Caco-2 (cell line): Measurements from ENCODE around the gene ECT2. TPM values are rescaled to one million over a fixed set of nuclear protein-coding genes. Genes with fewer than 3 reads are reported as not detected.

Experiments used
- BruUV-seq: library from RNA; stranded (reverse); fragments of 400-500 nt; replicated peaks from 2 replicates; lab custom pipeline; 2021; lab: Mats Ljungman, UMichigan
- CTCF ChIA-PET: fragments of 300-600 bp; sonication (Branson Sonifier 250); formaldehyde crosslinking; loops from one replicate; lab custom pipeline; 2022; ENCODE audit warnings: antibody characterized with exemption; lab: Charles Lee
- POLR2A ChIA-PET: fragments of 300-600 bp; sonication (Branson Sonifier 250); formaldehyde crosslinking; loops from one replicate; lab custom pipeline; 2022; ENCODE audit warnings: antibody characterized with exemption; lab: Charles Lee
- DNase-seq, 2 experiments: peaks; one replicate each; pipeline versions ENCODE4 v3.0.0 to v3.0.0-alpha.2; 2020 to 2022
- H3K27me3 ChIP-seq: replicated peaks from 2 replicates; pipeline ENCODE4 v1.6.0; 2011; ENCODE audit warnings: low read length; ENCODE audit not compliant: control insufficient read depth, insufficient read depth
- H3K36me3 ChIP-seq: 2 replicates; pipeline ENCODE4 v1.5.1; 2011; ENCODE audit warnings: low read length; ENCODE audit not compliant: control insufficient read depth, insufficient read depth
- H3K4me1 ChIP-seq: fragments of 250-450 bp; sonication (Bioruptor Pico); 2 replicates; pipeline ENCODE4 v1.5.1; 2020; ENCODE audit warnings: mild to moderate bottlenecking
- H3K4me3 ChIP-seq: 2 replicates; pipeline ENCODE4 v1.5.1; 2011; ENCODE audit warnings: low read depth, mild to moderate bottlenecking, control low read depth, low read length
- H3K9me3 ChIP-seq: fragments of 250-450 bp; sonication (Bioruptor Pico); 2 replicates; pipeline ENCODE4 v1.5.1; 2020; ENCODE audit warnings: mild to moderate bottlenecking, moderate library complexity
- H3K27ac Mint-ChIP-seq: one replicate; pipeline ENCODE4 v1.8.0; 2022; ENCODE audit warnings: mixed read lengths; ENCODE audit not compliant: unreplicated experiment
- H3K27me3 Mint-ChIP-seq: one replicate; pipeline ENCODE4 v1.8.0; 2022; ENCODE audit warnings: mixed read lengths; ENCODE audit not compliant: insufficient read depth, unreplicated experiment
- H3K36me3 Mint-ChIP-seq: one replicate; pipeline ENCODE4 v1.8.0; 2022; ENCODE audit warnings: mild to moderate bottlenecking, mixed read lengths; ENCODE audit not compliant: insufficient read depth, unreplicated experiment
- H3K4me1 Mint-ChIP-seq: one replicate; pipeline ENCODE4 v1.8.0; 2022; ENCODE audit warnings: low read depth, mixed read lengths; ENCODE audit not compliant: unreplicated experiment
- H3K4me3 Mint-ChIP-seq: one replicate; pipeline ENCODE4 v1.8.0; 2022; ENCODE audit warnings: mild to moderate bottlenecking, moderate library complexity, mixed read lengths; ENCODE audit not compliant: unreplicated experiment
- H3K9me3 Mint-ChIP-seq: one replicate; pipeline ENCODE4 v1.8.0; 2022; ENCODE audit warnings: mixed read lengths; ENCODE audit not compliant: unreplicated experiment
- intact Hi-C: fragments of 100-400 bp; cut with micrococcal nuclease; formaldehyde crosslinking; loops from one replicate; pipeline ENCODE4 v1.10.0; 2022; ENCODE audit not compliant: unreplicated experiment
- total RNA-seq: library from RNA; stranded (reverse); gene quantifications from 2 replicates; pipeline ENCODE4 v1.2.3, GENCODE V29; 2022
- TF ChIP-seq, protein P1 (sequence below), 2 experiments: fragments of 200-600 bp in 1 of 2; IDR thresholded peaks; 1 replicate in 1 of 2; 2 replicates in 1 of 2; pipeline versions ENCODE4 v1.5.1 to v1.8.0; 2011 to 2022; ENCODE audit warnings: antibody characterized with exemption in 1 of 2, control low read depth in 1 of 2, inconsistent platforms in 1 of 2, low read depth in 1 of 2, low read length in 1 of 2, mild to moderate bottlenecking in 1 of 2, moderate library complexity in 1 of 2; ENCODE audit not compliant: insufficient read depth in 1 of 2, severe bottlenecking in 1 of 2, unreplicated experiment in 1 of 2

The ECT2 gene
- total RNA-seq, 1 experiment from 2014 or later, result 68.0 TPM

DNA sequence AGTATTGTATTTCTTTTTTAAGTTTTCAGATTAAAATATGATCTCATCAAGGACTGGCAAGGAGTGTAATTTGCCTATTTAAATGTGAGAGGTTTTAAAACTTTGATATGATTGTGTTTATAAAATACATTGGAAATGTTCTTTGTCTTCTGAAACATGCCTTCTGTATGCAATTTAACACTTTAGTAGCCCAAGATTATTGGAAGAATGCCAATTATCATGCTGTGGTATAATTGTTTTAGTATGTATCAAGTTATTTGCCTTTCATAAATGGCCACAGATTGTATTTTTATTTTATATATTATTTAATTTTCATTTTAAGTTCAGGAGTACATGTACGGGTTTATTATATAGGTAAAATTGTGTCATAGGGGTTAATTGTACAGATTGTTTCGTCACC is 31.7 kb downstream of the ECT2 start:
- BruUV-seq, result no TSS peak

DNA sequence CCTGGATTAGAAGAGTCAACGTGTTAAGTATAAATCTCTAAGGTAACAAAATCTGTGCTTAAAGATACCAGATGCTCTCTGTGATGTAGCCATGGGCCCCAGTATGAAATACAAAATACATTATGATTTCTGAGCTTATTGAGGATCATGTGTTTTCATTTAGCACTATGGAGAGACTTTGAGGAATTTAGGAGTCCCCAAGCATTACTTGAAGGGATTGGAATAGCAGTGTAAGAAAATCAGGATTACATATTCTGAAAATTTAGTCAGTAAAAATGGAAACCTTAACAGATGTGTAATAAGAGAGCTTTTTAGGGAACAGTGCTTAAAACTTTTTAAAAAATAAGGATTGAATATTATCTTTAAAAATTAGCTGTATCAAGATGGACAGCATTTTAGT is 35.5 kb downstream of the ECT2 start:
- no peak overlapping the region for H3K4me3 Mint-ChIP-seq
- no peaks in the 10 kb centered on the region for H3K27me3 Mint-ChIP-seq
- H3K4me1 Mint-ChIP-seq, result no peaks in the 10 kb centered on the region
- Histone ChIP-seq H3K4me1 (no peaks in the 10 kb centered on the region), H3K9me3 (no peaks in the 10 kb centered on the region), H3K4me3 (no peak overlapping the region), H3K27me3 (no peaks in the 10 kb centered on the region), H3K36me3 (peaks cover 1% of the 10 kb centered on the region; the same call in 1 of the 2 replicates)
- TF ChIP-seq, protein P1, sequence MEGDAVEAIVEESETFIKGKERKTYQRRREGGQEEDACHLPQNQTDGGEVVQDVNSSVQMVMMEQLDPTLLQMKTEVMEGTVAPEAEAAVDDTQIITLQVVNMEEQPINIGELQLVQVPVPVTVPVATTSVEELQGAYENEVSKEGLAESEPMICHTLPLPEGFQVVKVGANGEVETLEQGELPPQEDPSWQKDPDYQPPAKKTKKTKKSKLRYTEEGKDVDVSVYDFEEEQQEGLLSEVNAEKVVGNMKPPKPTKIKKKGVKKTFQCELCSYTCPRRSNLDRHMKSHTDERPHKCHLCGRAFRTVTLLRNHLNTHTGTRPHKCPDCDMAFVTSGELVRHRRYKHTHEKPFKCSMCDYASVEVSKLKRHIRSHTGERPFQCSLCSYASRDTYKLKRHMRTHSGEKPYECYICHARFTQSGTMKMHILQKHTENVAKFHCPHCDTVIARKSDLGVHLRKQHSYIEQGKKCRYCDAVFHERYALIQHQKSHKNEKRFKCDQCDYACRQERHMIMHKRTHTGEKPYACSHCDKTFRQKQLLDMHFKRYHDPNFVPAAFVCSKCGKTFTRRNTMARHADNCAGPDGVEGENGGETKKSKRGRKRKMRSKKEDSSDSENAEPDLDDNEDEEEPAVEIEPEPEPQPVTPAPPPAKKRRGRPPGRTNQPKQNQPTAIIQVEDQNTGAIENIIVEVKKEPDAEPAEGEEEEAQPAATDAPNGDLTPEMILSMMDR (IDR thresholded peaks at IDR 0.05; ENCODE audit: insufficient read depth in 1 of 2, low read depth in 1 of 2, low read length in 1 of 2, severe bottlenecking in 1 of 2, unreplicated experiment in 1 of 2), result no peak
- ChIA-PET POLR2A (interaction anchor here (1.0 kb wide), 1 partner anchor 36 kb away, joined by 3 read pairs; the partner anchor contains the start of gene ECT2), CTCF (no interaction called here)
- no peaks in the 10 kb centered on the region for H3K9me3 Mint-ChIP-seq
- no peak overlapping the region for H3K27ac Mint-ChIP-seq
- H3K36me3 Mint-ChIP-seq, result peaks cover 53% of the 10 kb centered on the region
- no TSS peak for BruUV-seq
- intact Hi-C loops, result no loop called here
- no peak for DNase-seq

More for the DNA sequence above, 31.7 kb downstream of the ECT2 start:
- DNase-seq, result no peak
- no peaks in the 10 kb centered on the region for H3K27me3 Mint-ChIP-seq
- no peaks in the 10 kb centered on the region for H3K9me3 Mint-ChIP-seq
- peaks cover 1% of the 10 kb centered on the region; the same call in 1 of the 2 replicates for H3K36me3 ChIP-seq
- TF ChIP-seq, protein P1 (IDR thresholded peaks at IDR 0.05; ENCODE audit: insufficient read depth in 1 of 2, low read depth in 1 of 2, low read length in 1 of 2, severe bottlenecking in 1 of 2, unreplicated experiment in 1 of 2), result no peak
- no peaks in the 10 kb centered on the region for H3K4me1 Mint-ChIP-seq
- H3K4me3 ChIP-seq, result no peak overlapping the region
- no peaks in the 10 kb centered on the region for H3K4me1 ChIP-seq
- CTCF ChIA-PET, result no interaction called here
- intact Hi-C loops, result no loop called here
- H3K27ac Mint-ChIP-seq, result no peak overlapping the region
- H3K4me3 Mint-ChIP-seq, result no peak overlapping the region
- POLR2A ChIA-PET, result no interaction called here
- H3K27me3 ChIP-seq, result no peaks in the 10 kb centered on the region
- H3K36me3 Mint-ChIP-seq, result peaks cover 41% of the 10 kb centered on the region
- no peaks in the 10 kb centered on the region for H3K9me3 ChIP-seq

DNA sequence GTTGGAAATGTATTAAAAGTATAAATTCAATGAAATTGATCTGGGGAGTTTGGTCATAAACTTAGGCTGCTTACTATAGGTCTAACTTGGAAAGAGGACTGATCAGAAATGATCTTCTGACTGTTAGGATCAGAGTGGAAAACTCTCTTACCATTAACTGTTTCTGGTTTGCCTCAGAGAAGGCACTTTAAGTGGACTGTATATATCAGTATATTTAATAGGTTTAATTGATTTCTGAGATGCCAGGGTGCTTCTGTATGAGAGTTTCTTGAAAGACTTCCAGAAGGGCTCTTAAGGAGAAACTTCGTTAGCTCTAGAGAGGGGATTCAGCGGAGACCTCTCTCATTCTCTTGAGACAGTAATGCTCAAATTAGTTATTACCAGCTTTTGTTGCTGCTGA is 36.5 kb downstream of the ECT2 start:
- Mint-ChIP-seq H3K36me3 (peaks cover 61% of the 10 kb centered on the region), H3K27me3 (no peaks in the 10 kb centered on the region), H3K4me3 (no peak overlapping the region), H3K27ac (no peak overlapping the region), H3K9me3 (no peaks in the 10 kb centered on the region), H3K4me1 (no peaks in the 10 kb centered on the region)
- ChIA-PET POLR2A (interaction anchor here (1.0 kb wide), 1 partner anchor 37 kb away, joined by 3 read pairs; the partner anchor contains the start of gene ECT2), CTCF (no interaction called here)
- intact Hi-C loops, result no loop called here
- Histone ChIP-seq H3K4me3 (no peak overlapping the region), H3K27me3 (no peaks in the 10 kb centered on the region), H3K36me3 (peaks cover 1% of the 10 kb centered on the region; the same call in 1 of the 2 replicates), H3K4me1 (no peaks in the 10 kb centered on the region), H3K9me3 (no peaks in the 10 kb centered on the region)
- TF ChIP-seq, protein P1 (IDR thresholded peaks at IDR 0.05; ENCODE audit: insufficient read depth in 1 of 2, low read depth in 1 of 2, low read length in 1 of 2, severe bottlenecking in 1 of 2, unreplicated experiment in 1 of 2), result no peak
- DNase-seq, result no peak
- BruUV-seq, result no TSS peak
